ENCODE data around the gene FAM24B.

The FAM24B gene

DNA sequence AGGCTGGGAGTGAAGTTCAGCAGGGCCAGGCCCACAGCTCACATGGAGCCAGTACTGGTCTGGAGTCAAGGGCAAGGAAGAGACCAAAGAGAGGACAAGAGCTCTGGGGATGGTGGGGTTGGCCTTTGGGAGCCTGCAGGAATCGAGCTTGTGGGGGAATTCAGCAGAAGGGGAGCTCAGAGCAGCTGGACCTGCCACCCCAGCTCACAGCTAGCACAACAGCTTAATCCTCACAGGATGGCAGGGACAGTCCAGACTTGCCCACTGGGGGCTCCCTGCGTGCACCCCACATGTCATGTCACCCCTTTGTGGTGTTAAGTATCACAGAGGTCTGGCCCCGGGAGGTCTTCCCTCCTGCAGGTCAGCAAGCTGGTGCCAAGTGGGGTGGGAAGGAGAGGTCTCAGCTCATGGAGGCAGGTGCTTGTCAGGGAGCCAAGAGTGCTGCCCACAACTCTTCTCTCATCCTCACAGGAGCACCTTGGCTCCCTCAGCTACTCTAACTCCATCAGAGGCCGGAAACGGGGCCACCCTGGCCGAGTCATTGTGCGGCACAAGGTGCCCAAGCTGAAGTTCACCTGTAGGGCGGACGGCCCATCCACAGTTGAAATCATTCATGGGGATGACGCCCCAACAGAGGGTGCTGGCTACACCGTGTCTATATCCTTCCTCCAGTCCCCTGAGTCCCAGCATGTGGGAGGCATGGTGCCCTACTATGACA lies 56.2 kb downstream of the FAM24B start:
- no peak for DNase-seq

- DNase-seq: no peak
Measured at GRCh38 chr10:122821808-122822207, 57.6 kb downstream of the FAM24B start.

- no peak for DNase-seq
Measured at GRCh38 chr10:122815458-122815857, 63.9 kb downstream of the FAM24B start.

- DNase-seq: no peak
Measured at GRCh38 chr10:122814493-122814892, 64.9 kb downstream of the FAM24B start.

DNA sequence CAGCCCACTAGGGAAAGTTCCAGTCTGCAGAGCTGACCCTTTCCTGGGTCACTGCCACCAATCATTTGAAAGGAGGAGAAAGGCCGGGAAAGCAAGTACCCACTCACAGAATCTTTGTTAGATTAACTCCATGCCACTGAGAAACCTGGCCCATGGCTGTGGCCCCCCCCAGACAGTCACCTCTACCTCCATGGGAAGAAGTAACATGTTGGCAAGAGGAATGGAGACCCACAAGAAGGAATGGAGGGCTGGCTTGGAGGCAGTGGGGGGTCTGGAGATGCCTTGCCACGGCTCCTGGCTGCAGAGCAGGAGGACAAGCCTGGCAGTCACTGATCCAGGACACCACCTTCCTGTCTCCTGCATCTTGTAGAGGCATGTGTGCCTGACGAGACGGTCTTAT lies 66.6 kb downstream of the FAM24B start:
- no peak for DNase-seq

- DNase-seq: no peak
Measured at GRCh38 chr10:122802282-122802681, 77.1 kb downstream of the FAM24B start.

All from NCI-H524 treated with DMSO at 0.1 percent for 48 hours (cell line).